HG03439 (cell line): ENCODE results near the gene B4GALT2.

Experiments
- ATAC-seq: cut with Tn5 transposase; IDR thresholded peaks from one replicate; pipeline ENCODE4 v1.9.1; 2021; ENCODE audit warnings: mild to moderate bottlenecking, moderate library complexity; ENCODE audit not compliant: unreplicated experiment

B4GALT2 gene

GRCh38 chr1:44000122-44000665, 21.2 kb downstream of the B4GALT2 start:
- ATAC-seq = no peak

- no peak for ATAC-seq
These were observed 23.2 kb downstream of the B4GALT2 start for GRCh38 chr1:44002165-44002564.

- no peak for ATAC-seq
These were observed 23.7 kb downstream of the B4GALT2 start for GRCh38 chr1:44002606-44003157.

- ATAC-seq = no peak
These were observed 29.2 kb downstream of the B4GALT2 start for GRCh38 chr1:44008259-44008658.

GRCh38 chr1:44010935-44011471, 32.0 kb downstream of the B4GALT2 start:
- no peak for ATAC-seq

- ATAC-seq = no peak
These were observed 33.4 kb downstream of the B4GALT2 start for GRCh38 chr1:44012404-44012803.

GRCh38 chr1:44012941-44013609, 34.1 kb downstream of the B4GALT2 start:
- no peak for ATAC-seq

GRCh38 chr1:44013949-44014348, 34.9 kb downstream of the B4GALT2 start:
- no peak for ATAC-seq

GRCh38 chr1:44014365-44015104, 35.5 kb downstream of the B4GALT2 start:
- ATAC-seq = no peak

GRCh38 chr1:44015206-44015605, 36.2 kb downstream of the B4GALT2 start:
- no peak for ATAC-seq

- no peak for ATAC-seq
These were observed 37.3 kb downstream of the B4GALT2 start for GRCh38 chr1:44016041-44016889.

- no peak for ATAC-seq
These were observed 37.9 kb downstream of the B4GALT2 start for GRCh38 chr1:44016890-44017400.

- no peak for ATAC-seq
These were observed 40.5 kb downstream of the B4GALT2 start for GRCh38 chr1:44019466-44019948.

- no peak for ATAC-seq
These were observed 41.5 kb downstream of the B4GALT2 start for GRCh38 chr1:44020464-44020863.

- ATAC-seq = no peak
These were observed 42.1 kb downstream of the B4GALT2 start for GRCh38 chr1:44021156-44021555.

- no peak for ATAC-seq
These were observed 42.7 kb downstream of the B4GALT2 start for GRCh38 chr1:44021581-44022321.

GRCh38 chr1:44024031-44024902, 45.3 kb downstream of the B4GALT2 start:
- no peak for ATAC-seq

GRCh38 chr1:44024903-44025525, 46.0 kb downstream of the B4GALT2 start:
- no peak for ATAC-seq
